Endothelial cell of umbilical vein (primary cell): ENCODE results near the gene GNB5. TPM values are rescaled to one million over a fixed set of nuclear protein-coding genes. Genes with fewer than 3 reads are reported as not detected.

ENCODE experiments used
- BruUV-seq: library from RNA; stranded (reverse); fragments of 400-500 nt; replicated peaks from 2 replicates; lab custom pipeline; 2021; lab: Mats Ljungman, UMichigan
- CTCF ChIA-PET: fragments of 300-600, 350-600 bp; sonication (Branson Sonifier 250); formaldehyde crosslinking; loops from one replicate; lab custom pipeline; 2021; ENCODE audit warnings: antibody characterized with exemption, inconsistent platforms; lab: Charles Lee
- POLR2A ChIA-PET: fragments of 300-600, 350-600 bp; sonication (Branson Sonifier 250); formaldehyde crosslinking; loops from one replicate; lab custom pipeline; 2021; ENCODE audit warnings: antibody characterized with exemption, inconsistent platforms; lab: Charles Lee
- DNase-seq: peaks from one replicate; pipeline ENCODE4 v3.0.0-alpha.2; 2011; ENCODE audit warnings: low read depth, low spot score
- FAIRE-seq: peaks from 2 replicates; lab custom pipeline; 2011; peaks lifted over from hg19 to GRCh38; lab: Jason Lieb, UNC
- H2AFZ ChIP-seq: 2 replicates; pipeline ENCODE4 v1.6.0; 2012; ENCODE audit warnings: low read depth, low read length, control low read depth, inconsistent platforms
- H3K27ac ChIP-seq: 2 replicates; pipeline ENCODE4 v1.5.1; 2011; ENCODE audit warnings: low read depth, mild to moderate bottlenecking, control low read depth, low read length, moderate library complexity; ENCODE audit not compliant: insufficient read depth
- H3K27me3 ChIP-seq, 2 experiments: 2 replicates each; pipeline versions ENCODE4 v1.6.0 to v1.6.1; 2011; ENCODE audit warnings: low read length in 2 of 2, mixed read lengths in 1 of 2; ENCODE audit not compliant: control insufficient read depth in 2 of 2, insufficient read depth in 2 of 2
- H3K36me3 ChIP-seq, 2 experiments: 2 replicates in 1 of 2; 3 replicates in 1 of 2; pipeline ENCODE4 v1.5.1; 2011; ENCODE audit warnings: low read length in 2 of 2, mild to moderate bottlenecking in 1 of 2, moderate library complexity in 1 of 2; ENCODE audit not compliant: control insufficient read depth in 2 of 2, insufficient read depth in 2 of 2; ENCODE audit errors: extremely low read depth in 1 of 2
- H3K4me1 ChIP-seq: 3 replicates; pipeline ENCODE4 v1.5.1; 2011; ENCODE audit warnings: mild to moderate bottlenecking, low read length; ENCODE audit not compliant: control insufficient read depth, insufficient read depth; ENCODE audit errors: extremely low read depth
- H3K4me2 ChIP-seq: 2 replicates; pipeline ENCODE4 v1.6.1; 2011; ENCODE audit warnings: low read length, control low read depth, mixed read lengths; ENCODE audit not compliant: insufficient read depth
- H3K4me3 ChIP-seq, 3 experiments: fragments of 200-600 bp in 1 of 3; sonication (generic), shearing (Covaris generic) in 1 of 3; replicated peaks in 1 of 3; 2 replicates each; pipeline ENCODE4 v1.5.1; 2011 to 2016; ENCODE audit warnings: control low read depth in 3 of 3, low read length in 3 of 3, mild to moderate bottlenecking in 2 of 3, inconsistent platforms in 1 of 3, low read depth in 1 of 3, moderate library complexity in 1 of 3; ENCODE audit not compliant: insufficient read depth in 1 of 3
- H3K79me2 ChIP-seq: 2 replicates; pipeline ENCODE4 v1.6.0; 2012; ENCODE audit warnings: low read length, inconsistent platforms; ENCODE audit not compliant: control insufficient read depth, insufficient read depth
- H3K9ac ChIP-seq: replicated peaks from 2 replicates; pipeline ENCODE3; 2011; ENCODE audit warnings: low read length, control low read depth; ENCODE audit not compliant: insufficient read depth; ENCODE audit errors: extremely low read depth
- H3K9me1 ChIP-seq: replicated peaks from 3 replicates; pipeline ENCODE4 v1.6.0; 2011; ENCODE audit warnings: mild to moderate bottlenecking, low read length; ENCODE audit not compliant: control insufficient read depth, insufficient read depth; ENCODE audit errors: extremely low read depth
- H3K9me3 ChIP-seq: replicated peaks from 2 replicates; pipeline ENCODE4 v1.5.1; 2012; ENCODE audit warnings: low read length, inconsistent platforms; ENCODE audit not compliant: control insufficient read depth, insufficient read depth
- H4K20me1 ChIP-seq: replicated peaks from 2 replicates; pipeline ENCODE3; 2011; ENCODE audit warnings: mild to moderate bottlenecking, low read length; ENCODE audit not compliant: control insufficient read depth, insufficient read depth; ENCODE audit errors: extremely low read depth
- EZH2 ChIP-seq: IDR thresholded peaks from 2 replicates; pipeline ENCODE4 v1.6.1; 2012; ENCODE audit warnings: borderline replicate concordance, low read depth, mild to moderate bottlenecking, moderate library complexity, low read length, inconsistent platforms; ENCODE audit not compliant: severe bottlenecking
- FOS ChIP-seq: IDR thresholded peaks from 2 replicates; pipeline ENCODE4 v1.6.1; 2011; ENCODE audit warnings: mild to moderate bottlenecking, low read length, moderate library complexity, borderline replicate concordance; ENCODE audit not compliant: insufficient read depth
- JUN ChIP-seq: IDR thresholded peaks from 2 replicates; pipeline ENCODE4 v1.6.1; 2011; ENCODE audit warnings: borderline replicate concordance, low read depth; ENCODE audit not compliant: insufficient read length, insufficient read depth
- dilution Hi-C: fragments of 300-500 bp; cut with MboI; formaldehyde crosslinking; loops from one replicate; pipeline ENCODE4 v1.15.0; 2019; ENCODE audit warnings: low sequenced_read_pairs; ENCODE audit not compliant: extremely low pct_ligation_motif_present
- intact Hi-C: fragments of 100-400 bp; cut with micrococcal nuclease; formaldehyde crosslinking; loops from one replicate; pipeline ENCODE4 v1.10.0; 2022
- polyA plus RNA-seq, 4 experiments: library from polyadenylated mRNA; depleted of rRNA in 3 of 4; stranded (reverse) in 3 of 4; unstranded in 1 of 4; fragments of >200 nt; gene quantifications; 2 replicates each; pipeline versions ENCODE4 v1.2.1 to v1.2.3, GENCODE V29; 2011 to 2012; ENCODE audit warnings: missing spikeins in 1 of 4
- total RNA-seq: library from RNA; stranded (reverse); gene quantifications from 2 replicates; pipeline ENCODE4 v1.2.3, GENCODE V29; 2021

The GNB5 gene
- total and polyA plus RNA-seq, 2 donors (not counting 3 experiments of a cell fraction or from before 2014, with no cell fraction given): 15.6 to 16.8 TPM

GRCh38 chr15:52104532-52105004, 86.6 kb downstream of the GNB5 start:
- Histone ChIP-seq H4K20me1 (no peaks in the 10 kb centered on the region), H3K9me1 (no peaks in the 10 kb centered on the region), H3K27ac (no peak overlapping the region), H3K36me3 (no peaks in the 10 kb centered on the region), H3K4me2 (no peak overlapping the region), H2AFZ (no peak overlapping the region), H3K79me2 (no peaks in the 10 kb centered on the region), H3K9me3 (no peaks in the 10 kb centered on the region), H3K27me3 (no peaks in the 10 kb centered on the region), H3K4me3 (no peak overlapping the region), H3K9ac (no peak overlapping the region), H3K4me1 (peaks cover 19% of the 10 kb centered on the region)
- intact Hi-C loops: no loop called here
- CTCF ChIA-PET: interaction anchor here (1.4 to 2.0 kb wide), 4 partner anchors 8 to 35 kb away, joined by 3 to 13 read pairs (median 10); partner anchors contain the start of gene BCL2L10
- no TSS peak for BruUV-seq
- no peak for DNase-seq
- dilution Hi-C loops: no loop called here
- FAIRE-seq: no peak
- POLR2A ChIA-PET: no interaction called here
- TF ChIP-seq JUN: no peak

- Histone ChIP-seq H4K20me1 (no peaks in the 10 kb centered on the region), H3K9me1 (no peaks in the 10 kb centered on the region), H2AFZ (peak overlapping the region; percentile 39), H3K4me3 (no peak overlapping the region), H3K27ac (peak overlapping the region; percentile 77), H3K9me3 (no peaks in the 10 kb centered on the region), H3K27me3 (no peaks in the 10 kb centered on the region), H3K79me2 (no peaks in the 10 kb centered on the region), H3K4me1 (peaks cover 19% of the 10 kb centered on the region), H3K9ac (peak overlapping the region; percentile 31), H3K4me2 (peak overlapping the region; percentile 53), H3K36me3 (no peaks in the 10 kb centered on the region)
- TF ChIP-seq FOS: peak; percentile 93
- TF ChIP-seq EZH2: no peak
- peak; percentile 80 for TF ChIP-seq JUN
- FAIRE-seq (peak; percentile 95), DNase-seq (peak; percentile 98)
- dilution Hi-C loops (no loop called here), intact Hi-C loops (loop anchor here (1.0 kb wide), 3 partner anchors 10 to 37 kb away; no protein-coding TSS in a partner anchor)
- ChIA-PET POLR2A (no interaction called here), CTCF (interaction anchor here (0.7 to 2.0 kb wide), 11 partner anchors 9 to 105 kb away, joined by 3 to 13 read pairs (median 3); partner anchors contain the start of gene BCL2L10)
- no TSS peak for BruUV-seq
Observed at GRCh38 chr15:52103217-52104207, 87.7 kb downstream of the GNB5 start.
